NT2/D1 (cell line): ENCODE results near the gene ELMO1.

ENCODE experiments used
- SUZ12 ChIP-seq: IDR thresholded peaks from 2 replicates; pipeline ENCODE4 v1.6.1; 2011; ENCODE audit not compliant: insufficient read length, insufficient read depth; ENCODE audit errors: extremely low read depth
- YY1 ChIP-seq: IDR thresholded peaks from 2 replicates; pipeline ENCODE4 v1.6.1; 2011; ENCODE audit not compliant: insufficient read length, insufficient read depth
- ZNF274 ChIP-seq: IDR thresholded peaks from 2 replicates; pipeline ENCODE4 v1.6.1; 2011; ENCODE audit warnings: mild to moderate bottlenecking, low read depth, low read length

GRCh38 chr7:37027104-37027503 lies 421.6 kb downstream of the ELMO1 start:
- TF ChIP-seq YY1 (no peak), SUZ12 (no peak), ZNF274 (no peak)
